Keratinocyte (primary cell): ENCODE results near the gene KCNAB2.

ENCODE experiments used
- EZH2 ChIP-seq: IDR thresholded peaks from one replicate; pipeline ENCODE4 v1.6.1; 2012; ENCODE audit warnings: inconsistent platforms, mild to moderate bottlenecking, low read length, moderate library complexity
- TF ChIP-seq, protein P1 (sequence below), 3 experiments: IDR thresholded peaks in 1 of 3; conservative IDR thresholded peaks in 1 of 3; optimal IDR thresholded peaks in 1 of 3; 2 replicates in 2 of 3; 3 replicates in 1 of 3; pipeline versions ENCODE3 to v1.5.1; 2011; ENCODE audit warnings: low read length in 3 of 3, mild to moderate bottlenecking in 3 of 3, moderate library complexity in 2 of 3, control low read depth in 1 of 3, inconsistent platforms in 1 of 3; ENCODE audit not compliant: insufficient read depth in 2 of 3; ENCODE audit errors: extremely low read depth in 1 of 3

DNA sequence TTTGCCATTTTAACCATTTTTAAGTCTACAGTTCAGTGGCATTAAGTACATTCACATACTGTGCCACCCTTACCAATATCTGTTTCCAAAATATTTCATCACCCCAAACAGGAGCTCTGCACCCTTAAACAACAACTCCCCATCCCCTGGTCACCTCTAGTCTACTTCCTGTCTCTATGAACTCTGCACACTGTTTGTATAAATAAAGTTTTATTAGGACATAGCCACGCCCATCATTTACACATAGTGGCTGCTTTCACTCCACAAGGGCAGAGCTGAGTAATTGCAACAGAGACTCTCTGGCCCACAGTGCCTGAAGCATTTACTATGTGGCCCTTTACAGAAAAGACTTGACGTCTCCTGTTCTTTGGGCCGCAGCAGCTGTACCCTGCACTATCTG, 30.1 kb downstream of the KCNAB2 start:
- TF ChIP-seq, protein P1, sequence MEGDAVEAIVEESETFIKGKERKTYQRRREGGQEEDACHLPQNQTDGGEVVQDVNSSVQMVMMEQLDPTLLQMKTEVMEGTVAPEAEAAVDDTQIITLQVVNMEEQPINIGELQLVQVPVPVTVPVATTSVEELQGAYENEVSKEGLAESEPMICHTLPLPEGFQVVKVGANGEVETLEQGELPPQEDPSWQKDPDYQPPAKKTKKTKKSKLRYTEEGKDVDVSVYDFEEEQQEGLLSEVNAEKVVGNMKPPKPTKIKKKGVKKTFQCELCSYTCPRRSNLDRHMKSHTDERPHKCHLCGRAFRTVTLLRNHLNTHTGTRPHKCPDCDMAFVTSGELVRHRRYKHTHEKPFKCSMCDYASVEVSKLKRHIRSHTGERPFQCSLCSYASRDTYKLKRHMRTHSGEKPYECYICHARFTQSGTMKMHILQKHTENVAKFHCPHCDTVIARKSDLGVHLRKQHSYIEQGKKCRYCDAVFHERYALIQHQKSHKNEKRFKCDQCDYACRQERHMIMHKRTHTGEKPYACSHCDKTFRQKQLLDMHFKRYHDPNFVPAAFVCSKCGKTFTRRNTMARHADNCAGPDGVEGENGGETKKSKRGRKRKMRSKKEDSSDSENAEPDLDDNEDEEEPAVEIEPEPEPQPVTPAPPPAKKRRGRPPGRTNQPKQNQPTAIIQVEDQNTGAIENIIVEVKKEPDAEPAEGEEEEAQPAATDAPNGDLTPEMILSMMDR (optimal IDR thresholded peaks at IDR 0.05 in 1 of 3, IDR thresholded peaks at IDR 0.05 in 1 of 3, conservative IDR thresholded peaks at IDR 0.05 in 1 of 3; ENCODE audit: extremely low read depth in 1 of 3, insufficient read depth in 2 of 3, low read length in 3 of 3), result no peak
- TF ChIP-seq EZH2, result no peak
